Measurements from ENCODE around the gene TEAD1. TPM values are rescaled to one million over a fixed set of nuclear protein-coding genes. Genes with fewer than 3 reads are reported as not detected.

The TEAD1 gene
- total and polyA plus RNA-seq, 4 donors: 9.1 to 38.4 (median 10.7) TPM

DNA sequence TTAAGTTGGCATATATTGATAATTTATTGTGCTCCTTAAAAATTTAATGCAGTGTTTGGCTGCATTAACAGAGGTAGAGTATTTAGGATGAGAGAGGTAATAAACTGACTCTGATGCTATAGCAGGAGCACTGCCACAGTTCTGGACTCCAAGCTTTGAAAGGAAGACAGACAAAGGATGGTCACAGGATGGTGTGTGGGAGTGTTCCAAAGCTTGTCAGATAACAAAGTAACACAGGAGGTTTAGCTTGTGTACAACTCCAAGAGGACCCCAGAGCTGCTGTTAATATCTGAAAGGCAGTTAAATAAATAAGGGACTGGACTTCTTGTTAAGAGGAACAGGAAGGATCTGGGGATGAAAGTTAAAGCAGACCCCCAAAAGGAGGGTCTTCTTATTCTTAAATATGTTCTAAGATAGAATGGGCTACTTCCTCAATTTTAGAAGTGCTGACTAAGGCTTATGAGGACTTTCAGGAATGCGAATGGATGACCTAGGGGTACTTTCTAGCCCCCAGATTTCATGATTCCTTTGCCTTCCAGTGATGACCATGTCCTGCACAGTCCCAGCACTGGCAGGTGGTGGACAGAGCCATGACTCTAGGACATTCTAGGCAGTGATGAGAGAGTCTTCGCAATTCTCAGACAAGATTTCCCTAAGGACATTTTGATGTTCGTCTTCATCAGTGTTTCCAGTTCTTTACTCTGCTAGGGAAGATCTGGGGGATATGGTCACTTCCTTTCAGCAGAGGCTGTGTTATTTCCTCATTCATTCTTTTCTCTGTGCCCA lies 185.8 kb downstream of the TEAD1 start:
- Histone ChIP-seq H3K36me3 (ENCODE audit: control insufficient read depth in 4 of 4, insufficient read depth in 3 of 4, low read depth in 1 of 4, low read length in 3 of 4) (peaks cover 0 to 1% (median 0%) of the 10 kb centered on the region in 4 donors), H3K9ac (ENCODE audit: low read depth in 1 of 2, low read length in 2 of 2) (no peak overlapping the region), H3K27ac (ENCODE audit: low read depth in 1 of 2, low read length in 2 of 2) (no peak overlapping the region), H3K27me3 (ENCODE audit: control insufficient read depth in 4 of 4, insufficient read depth in 4 of 4, low read length in 3 of 4) (no peaks in the 10 kb centered on the region), H3K9me3 (ENCODE audit: control insufficient read depth in 4 of 4, low read length in 3 of 4) (no peaks in the 10 kb centered on the region), H3K4me3 (ENCODE audit: low read depth in 1 of 3, low read length in 3 of 3) (no peak overlapping the region), H3K4me1 (ENCODE audit: control insufficient read depth in 4 of 4, insufficient read depth in 4 of 4, low read length in 3 of 4) (peaks cover 4 to 21% (median 11%) of the 10 kb centered on the region in 4 donors)
- 92% methylated on average over 3 of the region's 3 CpGs for WGBS
- DNase-seq (ENCODE audit: low spot score): no peak
- TF ChIP-seq ATF3 (IDR thresholded peaks at IDR 0.05) (no peak), TAF1 (conservative IDR thresholded peaks at IDR 0.05) (no peak), HNF4A (conservative IDR thresholded peaks at IDR 0.05) (no peak), JUND (IDR thresholded peaks at IDR 0.05) (no peak), RXRA (IDR thresholded peaks at IDR 0.05) (no peak), SP1 (IDR thresholded peaks at IDR 0.05) (no peak), YY1 (IDR thresholded peaks at IDR 0.05) (no peak), RAD21 (IDR thresholded peaks at IDR 0.05) (no peak), FOXA1 (IDR thresholded peaks at IDR 0.05) (no peak), FOXA2 (IDR thresholded peaks at IDR 0.05) (no peak), ZBTB33 (IDR thresholded peaks at IDR 0.05) (no peak), GABPA (IDR thresholded peaks at IDR 0.05 in 1 of 2, conservative IDR thresholded peaks at IDR 0.05 in 1 of 2) (no peak), CTCF (IDR thresholded peaks at IDR 0.05; ENCODE audit: low read depth, low read length, missing input control) (no peak), REST (IDR thresholded peaks at IDR 0.05) (no peak), EGR1 (IDR thresholded peaks at IDR 0.05; ENCODE audit: low read depth in 2 of 2) (no peak), HNF4G (IDR thresholded peaks at IDR 0.05) (no peak), NR2F2 (IDR thresholded peaks at IDR 0.05) (no peak)
- TF ChIP-seq, protein P1, sequence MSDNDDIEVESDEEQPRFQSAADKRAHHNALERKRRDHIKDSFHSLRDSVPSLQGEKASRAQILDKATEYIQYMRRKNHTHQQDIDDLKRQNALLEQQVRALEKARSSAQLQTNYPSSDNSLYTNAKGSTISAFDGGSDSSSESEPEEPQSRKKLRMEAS (IDR thresholded peaks at IDR 0.05): no peak

All from liver (tissue), 9 donors.